ENCODE measurements around the gene TBC1D3B.

GRCh38 chr17:36129616-36130015 is 46.8 kb downstream of the TBC1D3B start:
- no peak for TF ChIP-seq POLR2A (IDR thresholded peaks at IDR 0.05; ENCODE audit: low read depth, low read length)
- no peak for TF ChIP-seq POLR2AphosphoS5 (IDR thresholded peaks at IDR 0.05; ENCODE audit: low read depth, low read length)
- no peak for TF ChIP-seq SPI1 (IDR thresholded peaks at IDR 0.05; ENCODE audit: low read depth, low read length)
- TF ChIP-seq PAX5 (IDR thresholded peaks at IDR 0.05; ENCODE audit: insufficient read depth, low read length, severe bottlenecking), result no peak
- TF ChIP-seq TAF1 (IDR thresholded peaks at IDR 0.05; ENCODE audit: low read depth, low read length), result no peak
- no peak for TF ChIP-seq POU2F2 (IDR thresholded peaks at IDR 0.05; ENCODE audit: low read depth, low read length)

Data from GM12891 (cell line).